Peyer's patch (tissue), 4 donors: Measurements from ENCODE around the gene ITSN2. TPM values are rescaled to one million over a fixed set of nuclear protein-coding genes. Genes with fewer than 3 reads are reported as not detected.

ENCODE experiments used
- DNase-seq, 3 donors: peaks; one replicate each; pipeline ENCODE4 v3.0.0-alpha.2; 2017 to 2019
- H3K27ac ChIP-seq, 4 donors: fragments of 200-600 bp; sonication (generic); one replicate each; pipeline ENCODE4 v1.5.1; 2016 to 2019
- H3K27me3 ChIP-seq, 2 donors: fragments of 200-600 bp; sonication (generic); one replicate each; pipeline ENCODE4 v1.5.1; 2019
- H3K36me3 ChIP-seq, 3 donors: fragments of 200-600 bp; sonication (generic); one replicate each; pipeline ENCODE4 v1.5.1; 2016 to 2019
- H3K4me1 ChIP-seq, 4 donors: fragments of 200-600 bp; sonication (generic); one replicate each; pipeline ENCODE4 v1.5.1; 2016 to 2019
- H3K4me3 ChIP-seq, 4 donors: fragments of 200-600 bp; sonication (generic); 1 replicate in 3 of 4; 2 replicates in 1 of 4; pipeline ENCODE4 v1.5.1; 2016 to 2019; ENCODE audit warnings: mild to moderate bottlenecking in 1 of 4
- H3K9me3 ChIP-seq, 4 donors: fragments of 200-600 bp; sonication (generic); one replicate each; pipeline ENCODE4 v1.5.1; 2016 to 2019; ENCODE audit warnings: mild to moderate bottlenecking in 1 of 4
- POLR2A ChIP-seq, 2 donors: fragments of 450-650 bp; IDR thresholded peaks; one replicate each; pipeline ENCODE4 v1.5.1; 2017; ENCODE audit warnings: antibody characterized with exemption in 2 of 2, mild to moderate bottlenecking in 2 of 2, moderate library complexity in 2 of 2
- total RNA-seq, 4 donors: library from RNA; depleted of rRNA; stranded (reverse); fragments of >200 nt; gene quantifications; one replicate each; pipeline ENCODE4 v1.1.0, GENCODE V29; 2016
- TF ChIP-seq, protein P1 (sequence below), 6 experiments: fragments of 450-650 bp in 4 of 6; fragments of 200-600 bp in 2 of 6; sonication (generic) in 1 of 6; IDR thresholded peaks; one replicate each; pipeline ENCODE4 v1.5.1; 2017 to 2019; ENCODE audit warnings: antibody characterized with exemption in 6 of 6, mild to moderate bottlenecking in 3 of 6, moderate library complexity in 1 of 6

Gene ITSN2
- total RNA-seq, 4 donors from 2014 or later, result 35.6 to 112 (median 46.4) TPM

DNA sequence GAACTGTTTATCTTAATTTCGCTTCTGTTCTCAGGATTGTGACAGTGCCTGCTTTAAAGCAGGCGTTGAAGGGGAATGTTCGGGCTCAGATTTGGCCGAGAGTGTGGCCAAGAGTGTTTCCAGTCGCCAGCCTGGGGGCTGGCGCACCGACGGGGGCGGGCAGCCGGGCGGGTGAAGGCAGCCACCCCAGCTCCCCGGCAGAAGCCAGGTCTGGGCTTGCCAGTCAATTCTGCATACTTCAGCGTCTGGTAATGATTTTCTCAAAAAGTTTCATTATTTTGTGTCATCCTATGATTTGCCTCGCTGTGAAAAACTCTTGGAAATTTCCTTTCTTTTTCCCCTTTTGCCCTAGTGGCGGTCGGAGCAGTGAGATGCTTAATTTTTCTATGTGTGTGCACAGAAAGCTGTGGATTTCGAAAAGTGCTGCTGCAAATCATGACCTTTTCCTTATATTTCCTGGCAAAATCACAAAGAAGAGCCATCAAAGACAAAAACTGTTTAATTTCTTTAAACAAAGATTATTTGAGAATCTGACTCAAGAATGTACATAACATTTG lies 184.6 kb downstream of the ITSN2 start:
- TF ChIP-seq POLR2A (IDR thresholded peaks at IDR 0.05), result no peak
- TF ChIP-seq, protein P1, sequence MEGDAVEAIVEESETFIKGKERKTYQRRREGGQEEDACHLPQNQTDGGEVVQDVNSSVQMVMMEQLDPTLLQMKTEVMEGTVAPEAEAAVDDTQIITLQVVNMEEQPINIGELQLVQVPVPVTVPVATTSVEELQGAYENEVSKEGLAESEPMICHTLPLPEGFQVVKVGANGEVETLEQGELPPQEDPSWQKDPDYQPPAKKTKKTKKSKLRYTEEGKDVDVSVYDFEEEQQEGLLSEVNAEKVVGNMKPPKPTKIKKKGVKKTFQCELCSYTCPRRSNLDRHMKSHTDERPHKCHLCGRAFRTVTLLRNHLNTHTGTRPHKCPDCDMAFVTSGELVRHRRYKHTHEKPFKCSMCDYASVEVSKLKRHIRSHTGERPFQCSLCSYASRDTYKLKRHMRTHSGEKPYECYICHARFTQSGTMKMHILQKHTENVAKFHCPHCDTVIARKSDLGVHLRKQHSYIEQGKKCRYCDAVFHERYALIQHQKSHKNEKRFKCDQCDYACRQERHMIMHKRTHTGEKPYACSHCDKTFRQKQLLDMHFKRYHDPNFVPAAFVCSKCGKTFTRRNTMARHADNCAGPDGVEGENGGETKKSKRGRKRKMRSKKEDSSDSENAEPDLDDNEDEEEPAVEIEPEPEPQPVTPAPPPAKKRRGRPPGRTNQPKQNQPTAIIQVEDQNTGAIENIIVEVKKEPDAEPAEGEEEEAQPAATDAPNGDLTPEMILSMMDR (IDR thresholded peaks at IDR 0.05), result no peak
- Histone ChIP-seq H3K36me3 (no peaks in the 10 kb centered on the region), H3K27me3 (no peaks in the 10 kb centered on the region), H3K9me3 (no peaks in the 10 kb centered on the region), H3K27ac (no peak overlapping the region), H3K4me3 (no peak overlapping the region), H3K4me1 (no peaks in the 10 kb centered on the region)
- DNase-seq, result no peak

DNA sequence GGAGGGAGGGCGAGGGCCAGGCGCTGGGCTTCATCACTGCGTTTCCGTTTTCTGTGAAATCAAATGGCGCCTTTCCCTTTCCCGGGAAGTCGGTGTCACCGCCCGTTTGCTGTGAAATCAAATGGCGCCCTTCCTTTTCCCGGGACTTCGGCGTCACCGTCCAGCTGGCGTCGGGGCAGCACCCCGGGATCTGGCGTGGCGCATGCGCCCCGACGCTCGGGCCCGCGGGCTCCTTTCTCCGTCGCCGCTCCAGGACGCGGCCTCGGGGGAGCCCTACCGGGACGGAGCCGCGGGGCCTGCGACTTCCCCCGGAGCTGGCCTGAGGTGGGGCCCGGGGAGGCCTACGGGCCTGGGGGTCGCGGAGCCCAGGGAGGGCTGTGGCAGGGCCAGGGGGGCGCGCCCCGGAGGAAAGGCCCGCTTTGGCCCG lies 185.5 kb downstream of the ITSN2 start, which contains the start of gene FAM228A:
TSS of gene FAM228A (plus strand) at position 203 of the 427 bp plus-strand sequence. CDS start 428 bp downstream, outside the sequence.
- no peaks in the 10 kb centered on the region for H3K9me3 ChIP-seq
- DNase-seq, result no peak
- no peak within 1 kb of the TSS for H3K27ac ChIP-seq
- H3K4me1 ChIP-seq, result no peaks in the 10 kb centered on the region
- no peaks in the 10 kb centered on the region for H3K27me3 ChIP-seq
- TF ChIP-seq, protein P1 (IDR thresholded peaks at IDR 0.05), result no peak
- no peak for TF ChIP-seq POLR2A (IDR thresholded peaks at IDR 0.05)
- H3K36me3 ChIP-seq, result no peaks in the 10 kb centered on the region
- H3K4me3 ChIP-seq, result no peak within 1 kb of the TSS

DNA sequence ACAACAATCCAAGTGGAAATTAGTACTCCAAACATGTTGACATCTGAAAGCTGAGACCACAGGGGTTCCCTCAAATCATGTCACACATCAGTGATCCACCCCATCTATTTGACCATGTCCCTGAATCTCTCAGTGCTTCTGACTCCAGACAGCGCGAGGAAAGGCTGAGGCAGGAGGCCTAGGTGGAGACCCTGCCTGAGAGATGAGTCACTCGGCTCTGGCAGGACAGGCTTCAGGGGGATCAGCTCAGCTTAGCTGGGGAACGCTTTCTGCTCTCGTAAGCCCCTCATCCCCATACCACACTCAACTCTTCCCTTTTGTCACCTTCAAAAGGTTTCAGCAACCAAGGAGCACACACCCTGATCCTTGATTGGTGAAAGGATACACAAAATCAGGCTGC lies 191.3 kb downstream of the ITSN2 start:
- Histone ChIP-seq H3K27me3 (no peaks in the 10 kb centered on the region), H3K27ac (no peak overlapping the region), H3K36me3 (no peaks in the 10 kb centered on the region), H3K4me1 (no peaks in the 10 kb centered on the region), H3K4me3 (no peak overlapping the region), H3K9me3 (no peaks in the 10 kb centered on the region)
- TF ChIP-seq, protein P1 (IDR thresholded peaks at IDR 0.05), result no peak
- no peak for TF ChIP-seq POLR2A (IDR thresholded peaks at IDR 0.05)
- DNase-seq, result no peak

DNA sequence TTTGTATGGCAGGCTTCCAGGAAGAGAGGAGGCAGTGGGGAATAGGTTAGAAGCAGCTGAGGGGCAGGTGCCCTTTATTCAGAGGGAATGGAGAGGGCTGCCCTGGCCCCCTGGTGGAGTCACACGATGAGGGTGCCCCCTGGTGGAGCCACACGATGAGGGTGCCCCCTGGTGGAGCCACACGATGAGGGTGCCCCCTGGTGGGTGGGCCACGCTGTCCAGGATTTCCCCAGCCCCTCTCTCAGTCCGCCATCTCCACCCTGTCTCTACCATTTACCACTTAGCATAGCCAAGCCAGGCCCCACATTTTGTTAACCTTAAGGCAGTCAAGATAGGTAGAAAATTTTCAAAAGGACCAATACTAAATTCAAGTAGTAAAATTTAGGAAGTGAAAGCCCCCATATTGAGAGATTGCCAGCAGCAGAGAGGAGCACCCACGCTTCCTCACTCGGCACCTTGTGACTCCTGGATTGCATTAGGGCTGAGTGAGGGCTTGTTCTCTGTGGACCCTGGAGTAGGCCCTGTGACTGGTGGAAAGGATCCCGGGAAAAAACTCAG lies 195.8 kb downstream of the ITSN2 start:
- H3K36me3 ChIP-seq, result no peaks in the 10 kb centered on the region
- no peaks in the 10 kb centered on the region for H3K4me1 ChIP-seq
- H3K9me3 ChIP-seq, result no peaks in the 10 kb centered on the region
- peak in 2 of 3 donors; percentile 56 to 62 for DNase-seq
- TF ChIP-seq, protein P1 (IDR thresholded peaks at IDR 0.05), result peak; percentile 56 to 75 (median 62)
- TF ChIP-seq POLR2A (IDR thresholded peaks at IDR 0.05), result no peak
- H3K27me3 ChIP-seq, result no peaks in the 10 kb centered on the region
- no peak overlapping the region for H3K4me3 ChIP-seq
- no peak overlapping the region for H3K27ac ChIP-seq

DNA sequence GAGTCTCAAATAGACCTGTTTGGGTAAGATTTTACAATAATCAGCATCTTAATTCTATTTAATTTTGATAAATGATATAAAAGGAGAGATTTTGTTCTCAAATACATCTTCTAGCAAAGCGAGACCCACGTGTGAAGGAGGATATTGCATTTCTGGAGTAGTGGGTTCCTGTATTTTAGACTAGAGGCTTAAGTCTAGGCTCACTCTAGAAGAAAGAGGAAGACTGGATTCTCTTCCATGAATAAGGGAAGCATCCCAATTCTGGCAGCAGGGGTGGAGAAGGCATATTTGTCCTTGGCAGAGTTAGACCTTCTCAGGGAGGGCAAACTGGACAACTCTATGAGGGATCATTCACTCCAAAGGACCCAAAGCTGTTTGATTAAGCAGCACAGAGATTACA lies 196.7 kb downstream of the ITSN2 start:
- Histone ChIP-seq H3K9me3 (no peaks in the 10 kb centered on the region), H3K4me3 (no peak overlapping the region), H3K27ac (no peak overlapping the region), H3K27me3 (no peaks in the 10 kb centered on the region), H3K36me3 (no peaks in the 10 kb centered on the region), H3K4me1 (no peaks in the 10 kb centered on the region)
- TF ChIP-seq POLR2A (IDR thresholded peaks at IDR 0.05), result no peak
- TF ChIP-seq, protein P1 (IDR thresholded peaks at IDR 0.05), result no peak
- no peak for DNase-seq
